ENCODE measurements around the gene SEL1L. TPM values are rescaled to one million over a fixed set of nuclear protein-coding genes. Genes with fewer than 3 reads are reported as not detected.

SEL1L gene
- total and polyA plus RNA-seq, 12 donors: 8.3 to 119 (median 56.0) TPM

DNA sequence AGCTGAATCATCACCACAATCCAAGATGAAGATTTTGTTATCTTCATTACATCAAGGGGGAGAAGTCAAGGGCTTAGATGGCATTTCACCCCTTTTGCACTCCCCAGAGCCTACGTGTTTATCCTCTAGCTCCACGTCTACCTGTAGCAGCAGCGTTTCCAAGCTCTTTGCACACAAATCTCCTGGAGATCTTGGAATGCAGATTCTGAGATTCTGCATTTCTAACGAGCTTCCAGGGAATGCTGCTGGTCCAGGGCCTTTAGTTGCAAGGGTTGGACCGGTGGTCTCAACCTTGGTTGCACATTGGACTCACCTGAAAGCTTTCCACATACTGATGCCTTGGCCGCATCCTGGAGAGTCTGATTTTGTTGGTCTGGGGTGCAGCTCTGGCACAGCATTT is 84.1 kb downstream of the SEL1L start:
- Histone ChIP-seq H3K4me1 (replicated peaks in 1 of 2) (no peaks in the 10 kb centered on the region), H3K27ac (no peak overlapping the region), H3K9me3 (replicated peaks in 1 of 3) (no peaks in the 10 kb centered on the region), H3K27me3 (no peaks in the 10 kb centered on the region), H3K4me3 (no peak overlapping the region), H3K36me3 (replicated peaks in 1 of 2) (no peaks in the 10 kb centered on the region)
- TF ChIP-seq POLR2A (IDR thresholded peaks at IDR 0.05): no peak
- TF ChIP-seq, protein P1, sequence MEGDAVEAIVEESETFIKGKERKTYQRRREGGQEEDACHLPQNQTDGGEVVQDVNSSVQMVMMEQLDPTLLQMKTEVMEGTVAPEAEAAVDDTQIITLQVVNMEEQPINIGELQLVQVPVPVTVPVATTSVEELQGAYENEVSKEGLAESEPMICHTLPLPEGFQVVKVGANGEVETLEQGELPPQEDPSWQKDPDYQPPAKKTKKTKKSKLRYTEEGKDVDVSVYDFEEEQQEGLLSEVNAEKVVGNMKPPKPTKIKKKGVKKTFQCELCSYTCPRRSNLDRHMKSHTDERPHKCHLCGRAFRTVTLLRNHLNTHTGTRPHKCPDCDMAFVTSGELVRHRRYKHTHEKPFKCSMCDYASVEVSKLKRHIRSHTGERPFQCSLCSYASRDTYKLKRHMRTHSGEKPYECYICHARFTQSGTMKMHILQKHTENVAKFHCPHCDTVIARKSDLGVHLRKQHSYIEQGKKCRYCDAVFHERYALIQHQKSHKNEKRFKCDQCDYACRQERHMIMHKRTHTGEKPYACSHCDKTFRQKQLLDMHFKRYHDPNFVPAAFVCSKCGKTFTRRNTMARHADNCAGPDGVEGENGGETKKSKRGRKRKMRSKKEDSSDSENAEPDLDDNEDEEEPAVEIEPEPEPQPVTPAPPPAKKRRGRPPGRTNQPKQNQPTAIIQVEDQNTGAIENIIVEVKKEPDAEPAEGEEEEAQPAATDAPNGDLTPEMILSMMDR (IDR thresholded peaks at IDR 0.05): no peak
- no peak for DNase-seq
- intact Hi-C loops (cut with DNase I): no loop called here
- WGBS, 4 donors: 77 to 82% (median 80%) methylated on average over 6 of the region's 6 CpGs

DNA sequence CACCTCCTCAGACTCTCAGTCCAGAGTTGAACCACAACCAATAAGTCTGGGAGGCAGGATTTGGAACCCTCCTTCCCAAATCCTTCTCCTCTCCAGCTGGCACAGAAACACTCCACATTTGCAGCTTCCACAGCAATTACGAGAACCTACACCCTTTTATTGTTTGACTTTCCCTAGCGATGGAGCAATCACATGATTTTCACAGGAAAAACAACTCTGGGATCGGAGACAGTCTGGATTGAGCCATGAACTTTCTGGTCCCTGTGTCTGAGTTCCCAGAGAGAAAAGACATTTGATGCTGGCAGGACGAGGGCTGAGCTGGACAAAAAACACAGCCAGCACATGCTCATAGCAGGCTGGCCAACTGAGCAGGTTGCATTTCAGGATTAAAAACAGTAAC is 84.5 kb downstream of the SEL1L start:
- H3K9me3 ChIP-seq (replicated peaks in 1 of 3): no peaks in the 10 kb centered on the region
- 52 to 62% (median 57%) methylated on average over 4 of the region's 4 CpGs for WGBS, 4 donors
- no peak overlapping the region for H3K4me3 ChIP-seq
- H3K27me3 ChIP-seq: no peaks in the 10 kb centered on the region
- TF ChIP-seq, protein P1 (IDR thresholded peaks at IDR 0.05): no peak
- no peak for TF ChIP-seq POLR2A (IDR thresholded peaks at IDR 0.05)
- no peaks in the 10 kb centered on the region for H3K4me1 ChIP-seq (replicated peaks in 1 of 2)
- no peak overlapping the region for H3K27ac ChIP-seq
- intact Hi-C loops (cut with DNase I): no loop called here
- no peaks in the 10 kb centered on the region for H3K36me3 ChIP-seq (replicated peaks in 1 of 2)
- no peak for DNase-seq

DNA sequence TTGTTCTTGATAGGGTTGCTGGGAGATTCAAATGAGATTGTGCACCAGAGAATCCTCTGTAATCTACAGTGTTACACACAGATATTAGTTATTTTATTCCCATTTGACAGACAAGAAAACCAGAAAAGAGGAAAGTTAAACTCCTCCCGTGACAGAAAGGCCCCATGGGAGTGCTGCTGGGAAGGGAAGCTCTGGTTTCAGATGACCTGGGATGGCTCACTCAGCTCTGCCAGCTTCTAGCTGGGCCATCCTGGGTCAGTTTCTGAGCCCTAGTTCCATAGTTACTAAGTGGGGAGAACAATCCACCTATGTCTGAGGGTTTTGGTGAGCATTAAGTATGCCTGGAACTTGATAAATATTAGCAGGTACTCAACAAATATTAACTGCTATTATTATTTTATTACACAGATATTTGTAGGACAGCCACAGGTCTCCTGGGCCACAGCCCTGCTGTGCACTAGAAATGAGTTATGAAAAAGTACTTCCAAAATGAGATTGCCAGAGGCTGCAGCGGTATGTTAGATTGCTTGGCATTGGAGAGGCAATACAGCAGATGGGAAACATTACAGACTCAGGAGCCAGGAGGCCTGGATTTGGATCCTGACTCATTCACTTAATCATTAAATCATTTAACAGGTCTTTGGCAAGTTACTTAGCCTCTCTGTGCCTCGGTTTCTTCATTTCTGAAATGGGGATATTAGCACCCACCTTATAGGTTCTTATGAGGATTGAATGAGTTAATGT is 86.5 kb downstream of the SEL1L start:
- Histone ChIP-seq H3K4me1 (replicated peaks in 1 of 2) (no peaks in the 10 kb centered on the region), H3K4me3 (no peak overlapping the region), H3K27me3 (no peaks in the 10 kb centered on the region), H3K9me3 (replicated peaks in 1 of 3) (no peaks in the 10 kb centered on the region), H3K36me3 (replicated peaks in 1 of 2) (no peaks in the 10 kb centered on the region), H3K27ac (no peak overlapping the region)
- DNase-seq: no peak
- intact Hi-C loops (cut with DNase I): no loop called here
- 79 to 82% (median 80%) methylated on average over 3 of the region's 3 CpGs for WGBS, 4 donors
- no peak for TF ChIP-seq POLR2A (IDR thresholded peaks at IDR 0.05)
- TF ChIP-seq, protein P1 (IDR thresholded peaks at IDR 0.05): no peak

DNA sequence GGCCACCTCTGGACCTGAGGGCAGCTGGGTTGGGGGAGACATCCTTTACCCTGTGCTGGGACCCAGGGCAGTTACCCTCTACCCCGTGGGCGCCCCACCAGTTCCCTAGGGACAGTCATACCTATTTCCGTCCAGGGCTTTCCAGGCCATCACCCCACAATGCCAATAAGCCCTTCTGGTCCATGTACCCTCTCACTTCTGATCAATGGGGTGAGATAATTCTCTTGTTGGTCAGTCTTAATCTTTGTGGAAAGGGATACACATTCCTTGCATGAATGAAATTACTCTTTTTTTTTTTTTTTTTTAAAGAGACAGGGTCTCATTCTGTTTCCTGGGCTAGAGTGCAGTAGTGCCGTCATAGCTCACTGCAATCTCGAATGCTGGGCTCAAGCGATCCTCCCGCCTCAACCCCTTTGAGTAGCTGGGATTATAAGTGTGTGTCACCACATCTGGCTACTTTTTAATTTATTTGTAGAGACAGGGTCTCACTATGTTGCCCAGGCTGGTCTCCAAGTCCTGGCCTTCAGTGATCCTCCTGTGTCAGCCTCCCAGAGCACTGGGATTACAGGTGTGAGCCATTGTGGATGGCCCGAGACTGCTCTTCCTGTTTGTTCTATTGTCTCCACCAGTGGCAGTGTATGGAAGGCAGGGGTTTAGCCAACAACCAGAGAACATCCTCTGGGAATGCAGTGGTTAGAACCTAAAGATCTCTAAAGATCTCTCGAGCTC is 87.2 kb downstream of the SEL1L start:
- 81 to 89% (median 87%) methylated on average over 9 of the region's 9 CpGs for WGBS, 4 donors
- H3K9me3 ChIP-seq (replicated peaks in 1 of 3): no peaks in the 10 kb centered on the region
- H3K36me3 ChIP-seq (replicated peaks in 1 of 2): no peaks in the 10 kb centered on the region
- no peak for DNase-seq
- H3K4me1 ChIP-seq (replicated peaks in 1 of 2): no peaks in the 10 kb centered on the region
- H3K27me3 ChIP-seq: no peaks in the 10 kb centered on the region
- no peak overlapping the region for H3K4me3 ChIP-seq
- intact Hi-C loops (cut with DNase I): no loop called here
- TF ChIP-seq, protein P1 (IDR thresholded peaks at IDR 0.05): no peak
- TF ChIP-seq POLR2A (IDR thresholded peaks at IDR 0.05): no peak
- H3K27ac ChIP-seq: no peak overlapping the region
